ENCODE data around the gene EIF1AD. TPM values are rescaled to one million over a fixed set of nuclear protein-coding genes. Genes with fewer than 3 reads are reported as not detected.

EIF1AD gene
- total RNA-seq, 2 donors from 2014 or later = 37.4 to 40.1 TPM

GRCh38 chr11:65962141-65962564, 39.8 kb downstream of the EIF1AD start:
- Mint-ChIP-seq H3K9me3 (no peaks in the 10 kb centered on the region), H3K4me1 (peaks cover 12% of the 10 kb centered on the region), H3K27ac (peak overlapping the region; percentile 61), H3K36me3 (ENCODE audit: low read depth) (peaks cover 32% of the 10 kb centered on the region), H3K27me3 (ENCODE audit: insufficient read depth) (no peaks in the 10 kb centered on the region), H3K4me3 (peak overlapping the region; percentile 92)
- WGBS, 2 experiments (ENCODE audit: insufficient coverage in 1 of 2, insufficient read length in 1 of 2) = 10 to 22% methylated on average over 8 to 13 of the region's 13 CpGs
- DNase-seq = no peak
- Histone ChIP-seq H3K9me3 (ENCODE audit: control insufficient read depth, low read length) (no peaks in the 10 kb centered on the region), H3K27me3 (ENCODE audit: control insufficient read depth, insufficient read depth, low read length, poor library complexity, severe bottlenecking) (no peaks in the 10 kb centered on the region), H3K9ac (ENCODE audit: extremely low read depth, low read length, poor library complexity, severe bottlenecking) (peak overlapping the region; percentile 88), H3K27ac (ENCODE audit: low read depth, low read length) (no peak overlapping the region), H3K4me3 (ENCODE audit: low read length) (peak overlapping the region; percentile 92), H3K36me3 (ENCODE audit: control insufficient read depth, insufficient read depth, low read length) (peaks cover 32% of the 10 kb centered on the region), H3K4me1 (ENCODE audit: control insufficient read depth, insufficient read depth, low read length) (peaks cover 4% of the 10 kb centered on the region)
- TF ChIP-seq CTCF (conservative IDR thresholded peaks at IDR 0.05) = no peak

DNA sequence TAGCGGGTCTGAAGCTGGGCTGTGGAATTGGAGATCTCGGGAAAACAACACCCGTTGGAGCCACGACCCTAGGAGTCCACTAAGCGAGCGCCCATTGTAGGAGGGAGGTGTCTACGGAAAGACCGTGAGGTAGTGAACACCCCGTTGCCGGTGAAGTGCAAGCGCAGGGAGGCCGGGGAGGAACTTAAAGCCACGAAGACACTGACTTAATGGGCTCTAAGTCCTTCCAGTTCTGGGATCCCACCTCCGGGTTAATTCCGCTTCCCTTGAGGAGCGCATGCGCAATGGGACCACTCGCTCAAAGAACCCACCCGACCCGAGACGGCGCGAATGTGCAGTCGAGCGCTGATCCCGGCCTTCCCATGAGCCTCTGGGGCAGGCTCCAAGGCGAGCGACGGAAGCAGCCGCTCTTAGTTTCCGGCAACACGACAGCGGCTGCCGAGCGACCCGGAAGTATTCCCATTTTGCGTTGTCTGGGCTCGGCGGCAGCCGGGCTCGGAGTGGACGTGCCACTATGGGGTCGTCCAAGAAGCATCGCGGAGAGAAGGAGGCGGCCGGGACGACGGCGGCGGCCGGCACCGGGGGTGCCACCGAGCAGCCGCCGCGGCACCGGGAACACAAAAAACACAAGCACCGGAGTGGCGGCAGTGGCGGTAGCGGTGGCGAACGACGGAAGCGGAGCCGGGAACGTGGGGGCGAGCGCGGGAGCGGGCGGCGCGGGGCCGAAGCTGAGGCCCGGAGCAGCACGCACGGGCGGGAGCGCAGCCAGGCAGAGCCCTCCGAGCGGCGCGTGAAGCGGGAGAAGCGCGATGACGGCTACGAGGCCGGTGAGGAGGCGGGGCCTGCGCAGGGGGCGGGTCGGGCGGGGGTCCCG, 40.5 kb downstream of the EIF1AD start, which contains the start of gene SART1:
Gene SART1 (plus strand): TSS at position 468 of the 874 bp plus-strand sequence. CDS start 47 bp downstream, at position 515.
- Histone ChIP-seq H3K27ac (ENCODE audit: low read depth, low read length) (peak within 1 kb of the TSS; percentile 87), H3K4me1 (ENCODE audit: control insufficient read depth, insufficient read depth, low read length) (peaks cover 4% of the 10 kb centered on the region), H3K27me3 (ENCODE audit: control insufficient read depth, insufficient read depth, low read length, poor library complexity, severe bottlenecking) (no peaks in the 10 kb centered on the region), H3K9me3 (ENCODE audit: control insufficient read depth, low read length) (no peaks in the 10 kb centered on the region), H3K9ac (ENCODE audit: extremely low read depth, low read length, poor library complexity, severe bottlenecking) (peak within 1 kb of the TSS; percentile 88), H3K36me3 (ENCODE audit: control insufficient read depth, insufficient read depth, low read length) (peaks cover 25% of the 10 kb centered on the region), H3K4me3 (ENCODE audit: low read length) (peak within 1 kb of the TSS; percentile 92)
- Mint-ChIP-seq H3K36me3 (ENCODE audit: low read depth) (peaks cover 26% of the 10 kb centered on the region), H3K4me1 (peaks cover 12% of the 10 kb centered on the region), H3K4me3 (peak within 1 kb of the TSS; percentile 92), H3K27ac (peak within 1 kb of the TSS; percentile 95), H3K9me3 (no peaks in the 10 kb centered on the region), H3K27me3 (ENCODE audit: insufficient read depth) (no peaks in the 10 kb centered on the region)
- no peak for TF ChIP-seq CTCF (conservative IDR thresholded peaks at IDR 0.05)
- WGBS, 2 experiments (ENCODE audit: insufficient coverage in 1 of 2, insufficient read length in 1 of 2) = 0 to 2% methylated on average over 39 to 97 of the region's 97 CpGs
- DNase-seq = peak; percentile 99

- Histone ChIP-seq H3K27me3 (ENCODE audit: control insufficient read depth, insufficient read depth, low read length, poor library complexity, severe bottlenecking) (no peaks in the 10 kb centered on the region), H3K36me3 (ENCODE audit: control insufficient read depth, insufficient read depth, low read length) (peaks cover 19% of the 10 kb centered on the region), H3K9ac (ENCODE audit: extremely low read depth, low read length, poor library complexity, severe bottlenecking) (peak overlapping the region; percentile 88), H3K9me3 (ENCODE audit: control insufficient read depth, low read length) (no peaks in the 10 kb centered on the region), H3K27ac (ENCODE audit: low read depth, low read length) (peak overlapping the region; percentile 74), H3K4me1 (ENCODE audit: control insufficient read depth, insufficient read depth, low read length) (peaks cover 4% of the 10 kb centered on the region), H3K4me3 (ENCODE audit: low read length) (peak overlapping the region; percentile 92)
- no peak for TF ChIP-seq CTCF (conservative IDR thresholded peaks at IDR 0.05)
- Mint-ChIP-seq H3K27ac (peak overlapping the region; percentile 95), H3K36me3 (ENCODE audit: low read depth) (peaks cover 21% of the 10 kb centered on the region), H3K9me3 (no peaks in the 10 kb centered on the region), H3K4me3 (peak overlapping the region; percentile 92), H3K4me1 (peaks cover 12% of the 10 kb centered on the region), H3K27me3 (ENCODE audit: insufficient read depth) (no peaks in the 10 kb centered on the region)
- WGBS, 2 experiments (ENCODE audit: insufficient coverage in 1 of 2, insufficient read length in 1 of 2) = 56 to 67% methylated on average over 9 to 16 of the region's 16 CpGs
- DNase-seq = no peak
Observed at GRCh38 chr11:65960824-65961266, 41.1 kb downstream of the EIF1AD start.
